Measurements from ENCODE around the gene KLK8.

KLK8 gene

DNA sequence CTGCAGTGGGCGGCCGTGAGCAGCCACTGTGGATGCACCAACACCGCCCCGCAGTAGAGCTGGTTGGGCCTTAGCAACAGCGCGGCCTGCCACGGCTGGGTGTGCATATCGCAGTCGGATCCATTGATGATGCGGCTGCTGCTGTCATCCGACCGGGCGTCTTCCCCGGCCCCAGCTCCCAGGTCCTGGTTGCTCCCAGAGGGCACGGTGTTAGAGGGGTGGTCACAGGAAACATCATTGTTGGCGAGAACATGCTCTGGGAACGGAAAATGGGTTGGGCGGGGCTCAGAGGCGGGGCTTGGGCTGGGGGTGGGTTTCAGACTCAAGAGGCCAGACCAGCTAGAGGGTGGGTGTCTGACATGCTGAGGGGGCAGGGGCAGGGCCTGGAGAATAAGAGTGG lies 51.5 kb downstream of the KLK8 start:
- no peak for DNase-seq (ENCODE audit: low spot score)

DNA sequence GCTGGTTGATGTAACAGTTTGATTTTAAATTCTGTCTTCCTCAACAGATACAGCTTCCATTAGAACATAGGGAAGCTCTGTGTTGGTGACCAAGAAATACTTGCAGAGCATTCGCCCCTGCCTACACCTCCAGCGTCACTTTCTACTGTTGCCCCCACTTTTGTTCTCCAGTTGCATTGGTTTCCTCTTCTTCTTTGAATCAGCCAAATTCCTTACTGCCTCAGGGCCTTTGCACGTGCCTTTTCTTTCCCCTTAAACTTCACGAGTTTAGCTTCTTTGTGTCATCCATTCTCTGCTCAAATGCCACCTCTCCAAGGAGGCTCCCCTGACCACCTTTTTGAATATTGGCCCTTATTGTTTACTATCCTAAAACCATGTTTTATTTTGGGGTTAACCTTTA lies 54.3 kb downstream of the KLK8 start:
- DNase-seq (ENCODE audit: low spot score): no peak
